ENCODE results near the gene FTSJ3. TPM values are rescaled to one million over a fixed set of nuclear protein-coding genes. Genes with fewer than 3 reads are reported as not detected.

Gene FTSJ3
- polyA plus RNA-seq, 2 of the 4 experiments (the other 2 are of a cell fraction), result 74.5 to 104 TPM

- FAIRE-seq (no peak), ATAC-seq (no peak), DNase-seq (ENCODE audit: low read depth in 1 of 2, low spot score in 1 of 2) (no peak)
- POLR2A ChIA-PET, result interaction anchor here (1.6 to 1.9 kb wide), 2 partner anchors 8 kb away, joined by 4 to 11 read pairs; partner anchors contain the start of gene PSMC5
- TF ChIP-seq NPAS2 (CRISPR knock-in tag; IDR thresholded peaks at IDR 0.05; ENCODE audit: borderline replicate concordance), result no peak
- peak; percentile 24; the same call in 1 of the 3 replicates for TF ChIP-seq CTCF (IDR thresholded peaks at IDR 0.05)
- Histone ChIP-seq H3K4me2 (no peak overlapping the region), H3K4me3 (no peak overlapping the region), H3K4me1 (peaks cover 20% of the 10 kb centered on the region; the same call in 2 of the 3 replicates), H3K27ac (0 out of 6 replicates have a peak overlapping the region, but pooled peaks of 1 of the 2 experiments have one; percentile 5), H3K9me3 (no peaks in the 10 kb centered on the region)
- WGBS (ENCODE audit: missing lambda C conversion rate), result 84% methylated on average over 9 of the region's 9 CpGs
- CTCF ChIA-PET, result interaction anchor here (0.8 to 4.5 kb wide), 17 partner anchors 6 to 220 kb away, joined by 3 to 29 read pairs (median 6); partner anchors contain the start of genes DDX42, PSMC5 and SMARCD2
Observed at GRCh38 chr17:63835167-63835720, 7.8 kb upstream of the FTSJ3 start.

GRCh38 chr17:63834431-63835166 is 7.1 kb upstream of the FTSJ3 start:
- POLR2A ChIA-PET, result interaction anchor here (1.6 to 1.9 kb wide), 2 partner anchors 8 to 9 kb away, joined by 4 to 11 read pairs; partner anchors contain the start of gene PSMC5
- no peaks in the 10 kb centered on the region for H3K9me3 ChIP-seq
- no peak overlapping the region for H3K4me2 ChIP-seq
- no peak for FAIRE-seq
- 45% methylated on average over 13 of the region's 13 CpGs for WGBS (ENCODE audit: missing lambda C conversion rate)
- H3K4me1 ChIP-seq, result peaks cover 20% of the 10 kb centered on the region; the same call in 2 of the 3 replicates
- CTCF ChIA-PET, result interaction anchor here (0.8 to 4.5 kb wide), 25 partner anchors 7 to 409 kb away, joined by 3 to 29 read pairs (median 6); partner anchors contain the start of genes DDX42, PSMC5 and SMARCD2
- H3K4me3 ChIP-seq, result no peak overlapping the region
- ATAC-seq, result peak; percentile 82 to 93
- TF ChIP-seq JUNB (IDR thresholded peaks at IDR 0.05) (no peak), JUN (IDR thresholded peaks at IDR 0.05) (peak in 1 of 2 experiments; percentile 49; a peak in 2 of 5 replicates), CTCF (IDR thresholded peaks at IDR 0.05) (peak; percentile 94), MYC (IDR thresholded peaks at IDR 0.05; ENCODE audit: borderline replicate concordance, low read length) (peak; percentile 65; the same call in 1 of the 2 replicates), KDM1A (IDR thresholded peaks at IDR 0.05; ENCODE audit: low read depth) (no peak), HOXA7 (CRISPR knock-in tag; IDR thresholded peaks at IDR 0.05) (no peak), ESRRA (IDR thresholded peaks at IDR 0.05; ENCODE audit: borderline replicate concordance, low read length) (no peak), MAX (IDR thresholded peaks at IDR 0.05) (peak; percentile 87), MAZ (IDR thresholded peaks at IDR 0.05; ENCODE audit: borderline replicate concordance, low read depth, low read length) (no peak), CHD4 (IDR thresholded peaks at IDR 0.05; ENCODE audit: borderline replicate concordance) (no peak), SMC3 (IDR thresholded peaks at IDR 0.05) (peak; percentile 57; the same call in 1 of the 3 replicates), REST (IDR thresholded peaks at IDR 0.05) (no peak), RFX5 (IDR thresholded peaks at IDR 0.05) (no peak), RAD21 (conservative IDR thresholded peaks at IDR 0.05 in 1 of 2, IDR thresholded peaks at IDR 0.05 in 1 of 2) (peak; percentile 59 to 65), ZSCAN20 (CRISPR knock-in tag; IDR thresholded peaks at IDR 0.05) (no peak)
- DNase-seq (ENCODE audit: low read depth in 1 of 2, low spot score in 1 of 2), result peak; percentile 92 to 95
- peak overlapping the region in 1 of 2 experiments; percentile 70; a peak in 3 of 6 replicates for H3K27ac ChIP-seq
